ENCODE data around the gene UGT2B17. TPM values are rescaled to one million over a fixed set of nuclear protein-coding genes. Genes with fewer than 3 reads are reported as not detected.

UGT2B17 gene
- total RNA-seq, 1 experiment from 2014 or later, result not detected

- Mint-ChIP-seq H3K4me3 (ENCODE audit: low read depth, unreplicated experiment) (no peak overlapping the region), H3K27me3 (ENCODE audit: unreplicated experiment) (no peaks in the 10 kb centered on the region), H3K27ac (ENCODE audit: unreplicated experiment) (no peak overlapping the region), H3K9me3 (ENCODE audit: low read depth, unreplicated experiment) (peaks cover 2% of the 10 kb centered on the region), H3K36me3 (ENCODE audit: insufficient read depth, unreplicated experiment) (no peaks in the 10 kb centered on the region), H3K4me1 (ENCODE audit: low read depth, unreplicated experiment) (peaks cover 53% of the 10 kb centered on the region)
- CTCF ChIA-PET, result interaction anchor here (0.5 kb wide), 1 partner anchor 488 kb away, joined by 3 read pairs; no protein-coding TSS in a partner anchor
- no peak for TF ChIP-seq CTCF (IDR thresholded peaks at IDR 0.05; ENCODE audit: unreplicated experiment)
- BruUV-seq (replicated peaks), result no TSS peak
- intact Hi-C loops (cut with micrococcal nuclease; ENCODE audit: unreplicated experiment), result no loop called here
- DNase-seq, result no peak
These were observed 17.0 kb upstream of the UGT2B17 start for GRCh38 chr4:68593112-68593511.

GRCh38 chr4:68592673-68593072, 16.6 kb upstream of the UGT2B17 start:
- intact Hi-C loops (cut with micrococcal nuclease; ENCODE audit: unreplicated experiment), result no loop called here
- no peak overlapping the region for H3K4me3 Mint-ChIP-seq (ENCODE audit: low read depth, unreplicated experiment)
- BruUV-seq (replicated peaks), result no TSS peak
- no peak overlapping the region for H3K27ac Mint-ChIP-seq (ENCODE audit: unreplicated experiment)
- H3K9me3 Mint-ChIP-seq (ENCODE audit: low read depth, unreplicated experiment), result peaks cover 2% of the 10 kb centered on the region
- H3K36me3 Mint-ChIP-seq (ENCODE audit: insufficient read depth, unreplicated experiment), result no peaks in the 10 kb centered on the region
- DNase-seq, result no peak
- peaks cover 52% of the 10 kb centered on the region for H3K4me1 Mint-ChIP-seq (ENCODE audit: low read depth, unreplicated experiment)
- TF ChIP-seq CTCF (IDR thresholded peaks at IDR 0.05; ENCODE audit: unreplicated experiment), result no peak
- CTCF ChIA-PET, result interaction anchor here (0.5 kb wide), 1 partner anchor 488 kb away, joined by 3 read pairs; no protein-coding TSS in a partner anchor
- H3K27me3 Mint-ChIP-seq (ENCODE audit: unreplicated experiment), result no peaks in the 10 kb centered on the region

GRCh38 chr4:68591204-68591603, 15.1 kb upstream of the UGT2B17 start:
- no peak for TF ChIP-seq CTCF (IDR thresholded peaks at IDR 0.05; ENCODE audit: unreplicated experiment)
- BruUV-seq (replicated peaks), result no TSS peak
- Mint-ChIP-seq H3K27me3 (ENCODE audit: unreplicated experiment) (no peaks in the 10 kb centered on the region), H3K27ac (ENCODE audit: unreplicated experiment) (peak overlapping the region; percentile 43), H3K9me3 (ENCODE audit: low read depth, unreplicated experiment) (no peaks in the 10 kb centered on the region), H3K4me1 (ENCODE audit: low read depth, unreplicated experiment) (peaks cover 45% of the 10 kb centered on the region), H3K36me3 (ENCODE audit: insufficient read depth, unreplicated experiment) (no peaks in the 10 kb centered on the region), H3K4me3 (ENCODE audit: low read depth, unreplicated experiment) (no peak overlapping the region)
- CTCF ChIA-PET, result interaction anchor here (0.8 kb wide), 1 partner anchor 281 kb away, joined by 3 read pairs; no protein-coding TSS in a partner anchor
- no peak for DNase-seq
- intact Hi-C loops (cut with micrococcal nuclease; ENCODE audit: unreplicated experiment), result no loop called here

GRCh38 chr4:68589790-68590189, 13.7 kb upstream of the UGT2B17 start:
- H3K36me3 Mint-ChIP-seq (ENCODE audit: insufficient read depth, unreplicated experiment), result no peaks in the 10 kb centered on the region
- no peak overlapping the region for H3K4me3 Mint-ChIP-seq (ENCODE audit: low read depth, unreplicated experiment)
- TF ChIP-seq CTCF (IDR thresholded peaks at IDR 0.05; ENCODE audit: unreplicated experiment), result no peak
- no peak overlapping the region for H3K27ac Mint-ChIP-seq (ENCODE audit: unreplicated experiment)
- no peak for DNase-seq
- H3K4me1 Mint-ChIP-seq (ENCODE audit: low read depth, unreplicated experiment), result peaks cover 44% of the 10 kb centered on the region
- H3K27me3 Mint-ChIP-seq (ENCODE audit: unreplicated experiment), result no peaks in the 10 kb centered on the region
- BruUV-seq (replicated peaks), result no TSS peak
- CTCF ChIA-PET, result interaction anchor here (0.7 kb wide), 1 partner anchor 366 kb away, joined by 3 read pairs; no protein-coding TSS in a partner anchor
- intact Hi-C loops (cut with micrococcal nuclease; ENCODE audit: unreplicated experiment), result no loop called here
- H3K9me3 Mint-ChIP-seq (ENCODE audit: low read depth, unreplicated experiment), result no peaks in the 10 kb centered on the region
